Smooth muscle cell (in vitro differentiated cells): ENCODE measurements around the gene MSN. TPM values are rescaled to one million over a fixed set of nuclear protein-coding genes. Genes with fewer than 3 reads are reported as not detected.

Source experiments
- DNase-seq: peaks from one replicate; lab custom pipeline; 2025; ENCODE audit not compliant: unreplicated experiment; lab: John Stamatoyannopoulos, UW
- H2AFZ ChIP-seq: fragments of 200-600 bp; sonication (generic); 2 replicates; pipeline ENCODE4 v1.6.0; 2016; ENCODE audit warnings: antibody characterized with exemption, low read depth, mild to moderate bottlenecking
- H3F3A ChIP-seq: fragments of 200-600 bp; sonication (generic); 2 replicates; pipeline ENCODE4 v1.6.0; 2017; ENCODE audit warnings: antibody characterized with exemption, low read depth
- H3K27ac ChIP-seq: fragments of 200-600 bp; sonication (generic); 2 replicates; pipeline ENCODE4 v1.5.1; 2016; ENCODE audit warnings: low read depth, mild to moderate bottlenecking
- H3K27me3 ChIP-seq: fragments of 200-600 bp; sonication (generic); 2 replicates; pipeline ENCODE4 v1.6.1; 2016; ENCODE audit warnings: low read depth, mild to moderate bottlenecking
- H3K36me3 ChIP-seq: fragments of 200-600 bp; sonication (generic); 2 replicates; pipeline ENCODE4 v1.5.1; 2016; ENCODE audit warnings: low read depth
- H3K4me1 ChIP-seq: fragments of 200-600 bp; sonication (generic); 2 replicates; pipeline ENCODE4 v1.5.1; 2016; ENCODE audit warnings: low read depth
- H3K4me2 ChIP-seq: fragments of 200-600 bp; sonication (generic); 2 replicates; pipeline ENCODE4 v1.6.0; 2016; ENCODE audit warnings: mild to moderate bottlenecking
- H3K4me3 ChIP-seq: fragments of 200-600 bp; sonication (generic); 2 replicates; pipeline ENCODE4 v1.5.1; 2016; ENCODE audit warnings: mild to moderate bottlenecking
- H3K79me2 ChIP-seq: fragments of 200-600 bp; sonication (generic); 2 replicates; pipeline ENCODE4 v1.6.0; 2016; ENCODE audit warnings: low read depth, mild to moderate bottlenecking
- H3K9ac ChIP-seq: fragments of 200-600 bp; sonication (generic); 2 replicates; pipeline ENCODE4 v1.6.0; 2016; ENCODE audit warnings: low read depth
- H3K9me3 ChIP-seq: fragments of 200-600 bp; sonication (generic); replicated peaks from 2 replicates; pipeline ENCODE4 v1.5.1; 2016; ENCODE audit warnings: low read depth
- H4K20me1 ChIP-seq: fragments of 200-600 bp; sonication (generic); 2 replicates; pipeline ENCODE4 v1.6.0; 2016; ENCODE audit warnings: low read depth
- WGBS: methylation state at CpG from one replicate; pipeline ENCODE4 v1.1.7; 2016; ENCODE audit warnings: low lambda C conversion rate; 5-methylcytosine and 5-hydroxymethylcytosine counted together
- polyA plus RNA-seq: library from polyadenylated mRNA; unstranded; fragments of >200 nt; fragmentation: Nextera tagmentation; extraction: Ambion mirVana; gene quantifications from 2 replicates; pipeline ENCODE4 v1.2.1, GENCODE V29; 2016
- total RNA-seq: library from RNA; depleted of rRNA; stranded (reverse); fragments of >200 nt; gene quantifications from 2 replicates; pipeline ENCODE4 v1.2.3, GENCODE V29; 2014
- TF ChIP-seq, protein P1 (sequence below): fragments of 200-600 bp; sonication (generic); IDR thresholded peaks from 2 replicates; pipeline ENCODE4 v1.5.1; 2017; ENCODE audit warnings: borderline replicate concordance, mild to moderate bottlenecking, antibody characterized with exemption; ENCODE audit not compliant: insufficient read depth, poor library complexity, severe bottlenecking

MSN gene
- total and polyA plus RNA-seq, 2 experiments from 2014 or later, result 355 to 416 TPM

DNA sequence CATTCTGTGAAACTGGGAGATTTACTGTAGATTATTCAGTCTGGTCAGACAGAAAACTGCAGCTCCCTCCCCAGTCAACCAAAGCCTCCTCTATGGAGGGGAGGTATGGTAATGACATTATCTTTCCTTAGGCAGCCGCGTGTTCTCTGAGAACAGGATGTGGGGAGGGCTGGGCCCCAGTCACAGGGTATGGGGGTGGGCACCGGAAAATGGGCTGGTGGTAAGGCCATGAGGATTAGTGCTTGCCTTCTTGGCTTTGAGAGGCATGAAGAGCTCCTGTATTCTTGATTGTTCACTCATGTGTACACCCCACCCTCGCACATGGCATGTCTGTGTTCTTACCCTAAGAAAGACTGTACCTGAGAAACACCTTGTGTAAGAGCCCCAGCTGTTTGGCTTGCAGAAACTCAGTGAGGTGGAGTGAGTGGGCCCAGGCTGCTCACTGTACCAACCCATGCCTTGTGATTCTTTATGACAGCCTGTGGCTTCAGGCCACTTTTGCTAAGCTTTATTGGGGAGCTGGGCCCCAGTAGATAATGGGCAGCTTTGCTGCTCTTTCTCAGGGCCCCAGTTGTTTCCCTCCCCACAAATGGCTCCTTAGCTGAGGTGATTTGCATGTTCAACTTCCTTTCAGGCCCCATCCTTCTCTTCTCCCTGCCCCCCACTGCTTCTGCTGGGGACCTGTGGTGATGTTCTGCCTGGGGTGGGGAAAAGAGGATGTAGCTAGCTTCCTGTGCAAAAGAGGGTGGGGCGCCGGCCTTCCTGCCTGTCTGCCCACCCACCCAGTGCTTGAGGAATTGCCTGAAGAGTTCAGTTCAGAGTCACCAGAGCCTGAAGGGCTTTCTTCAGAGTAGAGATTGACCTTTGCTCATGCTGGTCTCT, 30.7 kb downstream of the MSN start:
- H3K27me3 ChIP-seq, result no peaks in the 10 kb centered on the region
- H3K4me2 ChIP-seq, result peak overlapping the region; percentile 66
- peak overlapping the region; percentile 91 for H3K27ac ChIP-seq
- H3K36me3 ChIP-seq, result no peaks in the 10 kb centered on the region
- no peak overlapping the region for H3K9ac ChIP-seq
- TF ChIP-seq, protein P1, sequence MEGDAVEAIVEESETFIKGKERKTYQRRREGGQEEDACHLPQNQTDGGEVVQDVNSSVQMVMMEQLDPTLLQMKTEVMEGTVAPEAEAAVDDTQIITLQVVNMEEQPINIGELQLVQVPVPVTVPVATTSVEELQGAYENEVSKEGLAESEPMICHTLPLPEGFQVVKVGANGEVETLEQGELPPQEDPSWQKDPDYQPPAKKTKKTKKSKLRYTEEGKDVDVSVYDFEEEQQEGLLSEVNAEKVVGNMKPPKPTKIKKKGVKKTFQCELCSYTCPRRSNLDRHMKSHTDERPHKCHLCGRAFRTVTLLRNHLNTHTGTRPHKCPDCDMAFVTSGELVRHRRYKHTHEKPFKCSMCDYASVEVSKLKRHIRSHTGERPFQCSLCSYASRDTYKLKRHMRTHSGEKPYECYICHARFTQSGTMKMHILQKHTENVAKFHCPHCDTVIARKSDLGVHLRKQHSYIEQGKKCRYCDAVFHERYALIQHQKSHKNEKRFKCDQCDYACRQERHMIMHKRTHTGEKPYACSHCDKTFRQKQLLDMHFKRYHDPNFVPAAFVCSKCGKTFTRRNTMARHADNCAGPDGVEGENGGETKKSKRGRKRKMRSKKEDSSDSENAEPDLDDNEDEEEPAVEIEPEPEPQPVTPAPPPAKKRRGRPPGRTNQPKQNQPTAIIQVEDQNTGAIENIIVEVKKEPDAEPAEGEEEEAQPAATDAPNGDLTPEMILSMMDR, result no peak
- no peak overlapping the region for H3K4me3 ChIP-seq
- no peak for DNase-seq
- H3F3A ChIP-seq, result no peaks in the 10 kb centered on the region
- peaks cover 18% of the 10 kb centered on the region for H3K4me1 ChIP-seq
- H3K79me2 ChIP-seq, result peaks cover 73% of the 10 kb centered on the region
- no peaks in the 10 kb centered on the region for H3K9me3 ChIP-seq
- peaks cover 79% of the 10 kb centered on the region for H4K20me1 ChIP-seq
- 59% methylated on average over 6 of the region's 6 CpGs for WGBS
- no peak overlapping the region for H2AFZ ChIP-seq

DNA sequence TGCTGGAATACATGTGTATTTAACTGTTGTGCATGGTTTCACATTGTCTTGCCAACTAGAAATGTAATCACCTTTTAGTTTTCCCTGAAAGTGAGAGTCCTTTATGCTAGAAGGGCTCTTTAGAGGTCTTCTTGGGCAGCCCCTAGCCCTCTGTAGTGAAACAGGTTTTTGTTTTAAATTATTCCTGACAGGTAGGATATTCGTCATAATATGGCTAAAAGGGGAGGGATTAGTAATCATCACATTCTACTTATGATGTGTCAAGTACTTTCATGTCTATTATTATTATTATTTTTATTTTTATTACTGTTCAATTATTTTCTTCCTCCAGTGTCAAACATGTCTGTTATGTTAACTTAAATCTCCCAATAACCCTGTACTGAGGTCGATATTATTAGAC, 35.5 kb downstream of the MSN start:
- TF ChIP-seq, protein P1, result no peak
- Histone ChIP-seq H3K4me2 (peak overlapping the region; percentile 43), H2AFZ (no peak overlapping the region), H3K27ac (peak overlapping the region; percentile 85), H3K4me3 (no peak overlapping the region), H3K27me3 (no peaks in the 10 kb centered on the region), H3K9ac (no peak overlapping the region), H3K36me3 (no peaks in the 10 kb centered on the region), H3F3A (peaks cover under 1% of the 10 kb centered on the region), H4K20me1 (peaks cover 62% of the 10 kb centered on the region), H3K9me3 (no peaks in the 10 kb centered on the region), H3K4me1 (peaks cover 7% of the 10 kb centered on the region), H3K79me2 (peaks cover 69% of the 10 kb centered on the region)
- WGBS, result 73% methylated on average over 2 of the region's 2 CpGs
- DNase-seq, result no peak

DNA sequence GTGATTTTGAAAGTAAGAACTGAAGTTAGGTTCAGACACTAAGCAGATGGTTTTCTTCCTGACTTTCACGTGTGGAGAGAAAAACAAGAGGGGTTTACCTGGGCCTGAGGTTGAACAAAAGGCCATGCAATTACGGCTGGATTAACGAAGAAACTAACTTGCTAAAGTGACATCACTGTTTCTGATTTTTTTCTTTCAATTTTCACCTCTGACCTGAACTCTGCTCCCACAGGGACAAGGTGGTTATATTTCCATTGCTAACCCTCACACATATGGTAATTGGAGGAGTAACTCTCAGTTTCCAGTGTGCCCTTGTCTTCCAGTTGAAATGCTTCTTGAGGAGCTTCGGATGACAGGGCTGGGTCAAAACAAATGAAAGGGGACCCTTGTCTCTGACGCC, 38.0 kb downstream of the MSN start:
- no peaks in the 10 kb centered on the region for H3K9me3 ChIP-seq
- H3K4me1 ChIP-seq, result peaks cover 7% of the 10 kb centered on the region
- peaks cover 63% of the 10 kb centered on the region for H4K20me1 ChIP-seq
- H3K4me3 ChIP-seq, result no peak overlapping the region
- peak overlapping the region; percentile 35 for H3K9ac ChIP-seq
- H3K36me3 ChIP-seq, result no peaks in the 10 kb centered on the region
- DNase-seq, result no peak
- no peaks in the 10 kb centered on the region for H3K27me3 ChIP-seq
- H3F3A ChIP-seq, result peaks cover 5% of the 10 kb centered on the region
- peak overlapping the region; percentile 85 for H3K27ac ChIP-seq
- H3K79me2 ChIP-seq, result peaks cover 77% of the 10 kb centered on the region
- peak overlapping the region; percentile 51 for H3K4me2 ChIP-seq
- 51% methylated on average over 5 of the region's 5 CpGs for WGBS
- H2AFZ ChIP-seq, result no peak overlapping the region
- TF ChIP-seq, protein P1, result no peak
